SK-N-SH (cell line): Measurements from ENCODE around the gene NPHS1. TPM values are rescaled to one million over a fixed set of nuclear protein-coding genes. Genes with fewer than 3 reads are reported as not detected.

Source experiments
- CTCF ChIA-PET: fragments of 300-600, 350-600 bp; formaldehyde crosslinking; extraction: SDS; loops from one replicate; lab custom pipeline; 2021; lab: Yijun Ruan, JAX
- POLR2A ChIA-PET: fragments of 350-600 bp; sonication (Branson Sonifier 250); formaldehyde crosslinking; extraction: SDS; loops from one replicate; lab custom pipeline; 2020; ENCODE audit warnings: antibody characterized with exemption, inconsistent platforms; lab: Yijun Ruan, JAX
- DNase-seq: peaks from one replicate; pipeline ENCODE4 v3.0.0; 2012
- H2AFZ ChIP-seq: fragments of 200-600 bp; sonication (generic); 2 replicates; pipeline ENCODE4 v1.8.1; 2016; ENCODE audit warnings: antibody characterized with exemption, mild to moderate bottlenecking, low read depth
- H3F3A ChIP-seq: fragments of 200-600 bp; sonication (generic); replicated peaks from 2 replicates; pipeline ENCODE3; 2016; ENCODE audit warnings: antibody characterized with exemption, mild to moderate bottlenecking; ENCODE audit not compliant: insufficient read depth
- H3K27ac ChIP-seq, 2 experiments: fragments of 200-500 bp in 1 of 2; fragments of 200-600 bp in 1 of 2; sonication (Bioruptor generic) in 1 of 2; sonication (generic), shearing (Covaris generic) in 1 of 2; 2 replicates each; pipeline versions ENCODE4 v1.5.1 to v1.6.1; 2014 to 2016; ENCODE audit warnings: low read depth in 2 of 2, inconsistent platforms in 1 of 2, low read length in 1 of 2, mild to moderate bottlenecking in 1 of 2, mixed read lengths in 1 of 2
- H3K27me3 ChIP-seq: fragments of 200-600 bp; sonication (generic), shearing (Covaris generic); 2 replicates; pipeline ENCODE4 v1.6.1; 2016; ENCODE audit warnings: mixed run types; ENCODE audit not compliant: insufficient read depth
- H3K36me3 ChIP-seq, 2 experiments: fragments of 200-500 bp in 1 of 2; fragments of 200-600 bp in 1 of 2; sonication (Bioruptor generic) in 1 of 2; sonication (generic) in 1 of 2; replicated peaks in 1 of 2; 2 replicates each; pipeline versions ENCODE3 to v1.5.1; 2014 to 2016; ENCODE audit warnings: low read length in 1 of 2, mild to moderate bottlenecking in 1 of 2; ENCODE audit not compliant: insufficient read depth in 2 of 2, control insufficient read depth in 1 of 2
- H3K4me1 ChIP-seq, 2 experiments: fragments of 200-500 bp in 1 of 2; fragments of 200-600 bp in 1 of 2; sonication (Bioruptor generic) in 1 of 2; sonication (generic), shearing (Covaris generic) in 1 of 2; 2 replicates each; pipeline versions ENCODE4 v1.5.1 to v1.6.1; 2014 to 2016; ENCODE audit warnings: low read depth in 1 of 2, low read length in 1 of 2, mixed run types in 1 of 2; ENCODE audit not compliant: insufficient read depth in 2 of 2, control insufficient read depth in 1 of 2
- H3K4me2 ChIP-seq: fragments of 200-600 bp; sonication (generic), shearing (Covaris generic); 2 replicates; pipeline ENCODE4 v1.6.1; 2017; ENCODE audit warnings: mixed run types
- H3K4me3 ChIP-seq, 2 experiments: fragments of 200-500 bp in 1 of 2; fragments of 200-600 bp in 1 of 2; sonication (Bioruptor generic) in 1 of 2; sonication (generic), shearing (Covaris generic) in 1 of 2; 2 replicates each; pipeline versions ENCODE4 v1.5.1 to v1.8.1; 2014 to 2016; ENCODE audit warnings: low read depth in 2 of 2, inconsistent platforms in 1 of 2, low read length in 1 of 2, mild to moderate bottlenecking in 1 of 2, mixed read lengths in 1 of 2, moderate library complexity in 1 of 2
- H3K79me2 ChIP-seq: fragments of 200-600 bp; sonication (generic); 2 replicates; pipeline ENCODE4 v1.8.1; 2017; ENCODE audit warnings: mild to moderate bottlenecking; ENCODE audit not compliant: insufficient read depth
- H3K9ac ChIP-seq: fragments of 200-600 bp; sonication (generic); 2 replicates; pipeline ENCODE4 v1.6.1; 2017; ENCODE audit warnings: mixed run types
- H3K9me2 ChIP-seq: fragments of 200-600 bp; sonication (generic); 2 replicates; pipeline ENCODE4 v1.6.1; 2017; ENCODE audit warnings: mixed run types
- H3K9me3 ChIP-seq: fragments of 200-600 bp; sonication (generic); 2 replicates; pipeline ENCODE4 v1.6.1; 2017; ENCODE audit warnings: mixed run types, mild to moderate bottlenecking, moderate library complexity
- H4K20me1 ChIP-seq: fragments of 200-600 bp; sonication (generic); 2 replicates; pipeline ENCODE4 v1.6.1; 2017; ENCODE audit warnings: mild to moderate bottlenecking, mixed run types; ENCODE audit not compliant: insufficient read depth
- CHD2 ChIP-seq: fragments of 150-350 bp; IDR thresholded peaks from 2 replicates; pipeline ENCODE4 v1.6.1; 2018; ENCODE audit warnings: low read length; ENCODE audit not compliant: partially characterized antibody
- CTCF ChIP-seq: fragments of 200-600 bp; sonication (generic); IDR thresholded peaks from 2 replicates; pipeline ENCODE4 v1.6.1; 2017; ENCODE audit warnings: antibody characterized with exemption, mild to moderate bottlenecking, moderate library complexity
- EP300 ChIP-seq, 2 experiments: IDR thresholded peaks; 2 replicates each; pipeline versions ENCODE4 v1.4.0 to v1.6.1; 2012; ENCODE audit warnings: borderline replicate concordance in 1 of 2, low read depth in 1 of 2, low read length in 1 of 2
- EZH2phosphoT487 ChIP-seq: fragments of 200-600 bp; sonication (generic); IDR thresholded peaks from 2 replicates; pipeline ENCODE4 v1.6.1; 2017; ENCODE audit warnings: low read depth, mixed run types, mild to moderate bottlenecking, antibody characterized with exemption, moderate library complexity, borderline replicate concordance
- FOSL2 ChIP-seq: IDR thresholded peaks from 2 replicates; pipeline ENCODE4 v1.4.0; 2012; ENCODE audit warnings: low read depth, mild to moderate bottlenecking, moderate library complexity, borderline replicate concordance
- FOXJ3 ChIP-seq: sonication (generic); formaldehyde crosslinking; IDR thresholded peaks from 2 replicates; pipeline ENCODE4 v1.5.1; 2020; ENCODE audit warnings: mild to moderate bottlenecking, missing genetic modification reagents
- FOXM1 ChIP-seq: IDR thresholded peaks from 2 replicates; pipeline ENCODE4 v1.4.0; 2012; ENCODE audit warnings: low read depth, mild to moderate bottlenecking
- GABPA ChIP-seq: IDR thresholded peaks from 2 replicates; pipeline ENCODE4 v1.4.0; 2012; ENCODE audit warnings: low read depth, mild to moderate bottlenecking
- GATA2 ChIP-seq: sonication (generic); formaldehyde crosslinking; IDR thresholded peaks from 2 replicates; pipeline ENCODE4 v1.5.0; 2020; ENCODE audit warnings: mild to moderate bottlenecking, missing genetic modification reagents
- IRF3 ChIP-seq: fragments of 150-350 bp; IDR thresholded peaks from 2 replicates; pipeline ENCODE4 v1.6.1; 2016; ENCODE audit warnings: mild to moderate bottlenecking, low read depth, low read length
- JUND ChIP-seq: IDR thresholded peaks from 2 replicates; pipeline ENCODE4 v1.4.0; 2012
- MAX ChIP-seq: IDR thresholded peaks from 2 replicates; pipeline ENCODE4 v1.4.0; 2012; ENCODE audit warnings: low read depth
- MEF2A ChIP-seq: IDR thresholded peaks from 2 replicates; pipeline ENCODE4 v1.4.0; 2012; ENCODE audit warnings: low read depth, borderline replicate concordance
- MXI1 ChIP-seq: IDR thresholded peaks from 2 replicates; pipeline ENCODE4 v1.6.1; 2012; ENCODE audit warnings: mild to moderate bottlenecking, low read depth, low read length, improper control_type of control experiment
- NFIC ChIP-seq: IDR thresholded peaks from 2 replicates; pipeline ENCODE4 v1.4.0; 2012; ENCODE audit warnings: borderline replicate concordance
- RAD21 ChIP-seq: IDR thresholded peaks from 2 replicates; pipeline ENCODE4 v1.6.1; 2012; ENCODE audit warnings: mild to moderate bottlenecking, low read length
- RFX5 ChIP-seq: IDR thresholded peaks from 2 replicates; pipeline ENCODE4 v1.6.1; 2012; ENCODE audit warnings: mild to moderate bottlenecking, improper control_type of control experiment, low read length
- RXRA ChIP-seq: IDR thresholded peaks from 2 replicates; pipeline ENCODE4 v1.4.0; 2012; ENCODE audit warnings: low read depth, mild to moderate bottlenecking, borderline replicate concordance
- TAF1 ChIP-seq: IDR thresholded peaks from 2 replicates; pipeline ENCODE4 v1.6.1; 2012; ENCODE audit warnings: low read depth, mild to moderate bottlenecking, low read length, moderate library complexity, borderline replicate concordance
- TCF12 ChIP-seq: IDR thresholded peaks from 2 replicates; pipeline ENCODE4 v1.4.0; 2012
- USF1 ChIP-seq: IDR thresholded peaks from 2 replicates; pipeline ENCODE4 v1.4.0; 2012; ENCODE audit warnings: low read depth, borderline replicate concordance
- USF2 ChIP-seq: fragments of 150-350 bp; IDR thresholded peaks from 2 replicates; pipeline ENCODE4 v1.6.1; 2017; ENCODE audit warnings: antibody characterized with exemption, low read length, low read depth, borderline replicate concordance
- YY1 ChIP-seq: IDR thresholded peaks from 2 replicates; pipeline ENCODE4 v1.4.0; 2012; ENCODE audit warnings: low read depth, mild to moderate bottlenecking
- WGBS: methylation state at CpG from one replicate; pipeline ENCODE4 v1.1.6; 2017; ENCODE audit warnings: low lambda C conversion rate; 5-methylcytosine and 5-hydroxymethylcytosine counted together
- polyA plus RNA-seq, 3 experiments: library from polyadenylated mRNA; depleted of rRNA; stranded (reverse); fragments of >200 nt; gene quantifications; 2 replicates each; pipeline ENCODE4 v1.2.3, GENCODE V29; 2012

The NPHS1 gene
- polyA plus RNA-seq, 1 of the 3 experiments (the other 2 are of a cell fraction): not detected

GRCh38 chr19:35833972-35834371, 18.3 kb downstream of the NPHS1 start:
- H3K9me3 ChIP-seq: no peaks in the 10 kb centered on the region
- H3K27ac ChIP-seq: no peak overlapping the region
- POLR2A ChIA-PET: no interaction called here
- no peak overlapping the region for H2AFZ ChIP-seq
- no peaks in the 10 kb centered on the region for H3K9me2 ChIP-seq
- TF ChIP-seq CHD2 (no peak), JUND (no peak), TAF1 (no peak), EZH2phosphoT487 (no peak), FOXJ3 (CRISPR knock-in tag) (no peak), YY1 (no peak), MXI1 (no peak), USF1 (no peak), CTCF (no peak)
- H4K20me1 ChIP-seq: no peaks in the 10 kb centered on the region
- H3K4me3 ChIP-seq: no peak overlapping the region
- no peaks in the 10 kb centered on the region for H3K79me2 ChIP-seq
- WGBS: 16% methylated on average over 7 of the region's 7 CpGs
- no peaks in the 10 kb centered on the region for H3K36me3 ChIP-seq
- no peak overlapping the region for H3K4me2 ChIP-seq
- no peaks in the 10 kb centered on the region for H3F3A ChIP-seq
- no peak for DNase-seq
- peaks cover 41% of the 10 kb centered on the region for H3K27me3 ChIP-seq
- H3K9ac ChIP-seq: no peak overlapping the region
- no peaks in the 10 kb centered on the region for H3K4me1 ChIP-seq
- CTCF ChIA-PET: interaction anchor here (0.8 to 1.1 kb wide), 2 partner anchors 14 to 17 kb away, joined by 3 to 4 read pairs; no protein-coding TSS in a partner anchor

- ChIA-PET CTCF (no interaction called here), POLR2A (no interaction called here)
- DNase-seq: no peak
- Histone ChIP-seq H3K9me3 (no peaks in the 10 kb centered on the region), H3K9ac (no peak overlapping the region), H3K36me3 (no peaks in the 10 kb centered on the region), H4K20me1 (no peaks in the 10 kb centered on the region), H3K4me2 (no peak overlapping the region), H2AFZ (no peak overlapping the region), H3F3A (no peaks in the 10 kb centered on the region), H3K27ac (no peak overlapping the region), H3K79me2 (no peaks in the 10 kb centered on the region), H3K4me3 (no peak overlapping the region), H3K27me3 (peaks cover 41% of the 10 kb centered on the region), H3K4me1 (no peaks in the 10 kb centered on the region), H3K9me2 (no peaks in the 10 kb centered on the region)
- no peak for TF ChIP-seq USF2
- TF ChIP-seq FOXM1: no peak
- TF ChIP-seq GABPA: no peak
- TF ChIP-seq TCF12: no peak
- TF ChIP-seq EP300 (IDR thresholded peaks at IDR 0.05; ENCODE audit: borderline replicate concordance in 1 of 2, low read depth in 1 of 2, low read length in 1 of 2): no peak
- TF ChIP-seq EZH2phosphoT487: no peak
- TF ChIP-seq FOSL2: no peak
- no peak for TF ChIP-seq FOXJ3 (CRISPR knock-in tag)
- no peak for TF ChIP-seq JUND
- no peak for TF ChIP-seq RFX5
- TF ChIP-seq TAF1: no peak
- TF ChIP-seq MXI1: no peak
- no peak for TF ChIP-seq NFIC
- no peak for TF ChIP-seq MEF2A
- TF ChIP-seq IRF3: no peak
- no peak for TF ChIP-seq GATA2 (CRISPR knock-in tag)
- TF ChIP-seq MAX: no peak
- TF ChIP-seq RAD21: no peak
- TF ChIP-seq RXRA: no peak
- 8% methylated on average over 4 of the region's 4 CpGs for WGBS
Observed at GRCh38 chr19:35832054-35832453, 20.2 kb downstream of the NPHS1 start.
